Activated naive CD4-positive, alpha-beta T cell treated with anti-CD3 and anti-CD28 coated beads, Interleukin-2, amount 50 U/mL, for 16 hours (primary cell): Measurements from ENCODE around the gene PNRC1.
"Not testable (repeated sequence)": the region's sequence is repeated elsewhere in the genome, so short reads cannot be mapped to it uniquely, and the experiment has no call there.

ENCODE experiments used
- DNase-seq: peaks from one replicate; pipeline ENCODE4 v3.0.0-alpha.2; 2020

PNRC1 gene

GRCh38 chr6:89063881-89064280 lies 16.7 kb upstream of the PNRC1 start:
- DNase-seq, result no peak

DNA sequence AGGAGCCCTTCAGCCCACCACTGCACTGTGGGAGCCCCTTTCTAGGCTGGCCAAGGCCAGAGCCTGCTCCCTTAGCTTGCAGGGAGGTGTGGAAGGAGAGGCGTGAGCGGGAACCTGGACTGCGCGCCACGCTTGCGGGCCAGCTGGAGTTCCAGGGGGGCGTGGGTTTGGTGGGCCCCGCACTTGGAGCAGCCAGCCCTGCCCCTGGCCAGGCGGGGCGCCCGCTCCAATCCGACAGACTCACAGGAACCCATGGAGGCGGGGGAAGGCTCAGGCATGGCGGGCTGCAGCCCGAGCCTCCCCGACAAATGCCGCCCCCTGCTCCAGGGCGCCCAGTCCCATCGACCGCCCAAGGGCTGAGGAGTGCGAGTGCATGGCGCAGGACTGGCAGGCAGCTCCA lies 15.6 kb upstream of the PNRC1 start:
- DNase-seq, result not testable (repeated sequence)

DNA sequence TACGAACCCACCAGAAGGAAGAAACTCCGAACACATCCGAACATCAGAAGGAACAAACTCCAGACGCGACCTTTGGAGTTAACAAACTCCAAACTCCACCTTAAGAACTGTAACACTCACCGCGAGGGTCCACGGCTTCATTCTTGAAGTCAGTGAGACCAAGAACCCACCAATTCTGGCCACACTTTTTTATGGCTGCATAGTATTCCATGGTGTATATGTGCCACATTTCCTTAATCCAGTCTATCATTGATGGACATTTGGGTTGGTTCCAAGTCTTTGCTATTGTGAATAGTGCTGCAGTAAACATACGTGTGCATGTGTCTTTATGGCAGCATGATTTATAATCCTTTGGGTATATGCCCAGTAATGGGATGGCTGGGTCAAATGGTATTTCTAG lies 14.4 kb upstream of the PNRC1 start:
- not testable (repeated sequence) for DNase-seq

DNA sequence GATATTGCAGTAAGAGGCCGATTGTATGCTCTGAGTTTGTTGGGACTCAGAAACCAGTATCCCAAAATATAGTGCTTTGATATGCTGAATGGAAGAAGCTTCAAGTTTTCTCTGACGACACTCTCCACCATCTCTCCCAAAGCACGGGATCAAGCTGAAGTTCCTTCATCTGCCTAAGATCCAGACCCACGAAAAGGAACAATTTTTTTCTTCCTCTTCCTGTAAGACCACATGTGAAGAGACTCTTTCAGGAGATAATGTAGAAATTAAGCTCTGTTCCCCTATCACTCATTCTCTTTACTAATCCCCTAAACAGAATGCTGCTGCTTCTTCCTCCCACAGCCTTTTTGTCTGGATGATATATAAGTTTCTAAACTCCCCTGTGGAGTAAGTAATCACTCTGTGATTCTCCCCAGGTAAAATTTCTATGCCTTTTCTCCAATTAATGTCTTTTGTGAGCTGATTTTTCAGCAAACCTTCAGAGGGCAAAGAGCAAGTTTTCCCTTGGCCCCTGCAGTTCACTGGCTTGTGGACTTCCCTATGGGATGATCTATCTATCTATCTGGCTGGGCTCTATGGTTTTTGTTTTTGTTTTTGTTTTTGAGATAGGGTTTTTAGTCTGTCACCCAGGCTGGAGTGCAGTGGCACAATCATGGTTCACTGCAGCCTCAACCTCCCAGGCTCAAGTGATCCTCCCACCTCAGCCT lies 13.5 kb upstream of the PNRC1 start:
- DNase-seq, result no peak

DNA sequence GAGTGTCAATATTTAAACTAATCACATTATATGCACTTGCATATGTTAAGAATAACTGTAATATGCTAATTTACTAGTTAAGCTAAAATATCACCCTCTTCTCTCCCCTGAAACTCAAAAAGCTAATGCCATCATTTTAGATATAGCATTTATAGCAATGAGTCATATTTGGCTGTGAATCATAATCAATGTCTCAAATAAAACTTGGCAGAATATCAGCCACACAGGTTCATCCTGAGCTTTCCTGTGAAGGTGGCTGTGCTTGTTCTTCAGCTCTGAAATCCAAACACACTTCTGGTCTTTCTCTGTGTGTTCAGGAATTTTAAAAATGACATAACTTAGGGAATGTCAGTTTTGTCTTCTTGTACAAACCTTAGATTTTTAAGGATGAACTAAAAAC lies 12.8 kb upstream of the PNRC1 start:
- no peak for DNase-seq

- DNase-seq, result no peak
Measured at GRCh38 chr6:89068695-89069094, 11.9 kb upstream of the PNRC1 start.

DNA sequence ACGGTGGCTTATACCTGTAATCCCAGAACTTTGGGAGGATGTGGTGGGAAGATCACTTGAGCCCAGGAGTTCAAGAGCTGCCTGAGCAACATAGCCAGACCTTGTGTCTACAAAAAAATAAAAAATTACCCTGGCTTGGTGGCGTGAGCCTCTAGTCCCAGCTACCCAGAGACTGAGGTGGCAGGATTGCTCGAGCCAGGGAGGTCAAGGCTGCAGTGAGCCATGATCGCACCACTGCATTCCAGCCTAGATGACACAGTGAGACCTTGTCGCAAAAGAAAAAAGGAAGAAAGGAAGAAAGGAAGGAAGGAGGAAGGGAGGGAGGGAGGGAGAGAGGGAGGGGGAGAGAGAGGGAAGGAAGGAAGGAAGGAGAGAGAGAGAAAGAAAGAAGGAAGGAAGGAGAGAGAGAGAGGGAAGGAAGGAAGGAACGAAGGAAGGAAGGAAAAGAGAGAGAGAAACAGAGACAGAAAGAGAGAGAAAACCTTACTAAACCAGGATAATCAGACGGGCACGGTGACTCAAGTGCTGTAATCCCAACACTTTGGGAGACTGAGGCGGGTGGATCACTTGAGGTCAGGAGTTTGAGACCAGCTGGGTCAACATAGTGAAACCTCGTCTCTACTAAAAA lies 10.9 kb upstream of the PNRC1 start:
- DNase-seq, result no peak

GRCh38 chr6:89071036-89071435 lies 9.5 kb upstream of the PNRC1 start:
- DNase-seq, result no peak

DNA sequence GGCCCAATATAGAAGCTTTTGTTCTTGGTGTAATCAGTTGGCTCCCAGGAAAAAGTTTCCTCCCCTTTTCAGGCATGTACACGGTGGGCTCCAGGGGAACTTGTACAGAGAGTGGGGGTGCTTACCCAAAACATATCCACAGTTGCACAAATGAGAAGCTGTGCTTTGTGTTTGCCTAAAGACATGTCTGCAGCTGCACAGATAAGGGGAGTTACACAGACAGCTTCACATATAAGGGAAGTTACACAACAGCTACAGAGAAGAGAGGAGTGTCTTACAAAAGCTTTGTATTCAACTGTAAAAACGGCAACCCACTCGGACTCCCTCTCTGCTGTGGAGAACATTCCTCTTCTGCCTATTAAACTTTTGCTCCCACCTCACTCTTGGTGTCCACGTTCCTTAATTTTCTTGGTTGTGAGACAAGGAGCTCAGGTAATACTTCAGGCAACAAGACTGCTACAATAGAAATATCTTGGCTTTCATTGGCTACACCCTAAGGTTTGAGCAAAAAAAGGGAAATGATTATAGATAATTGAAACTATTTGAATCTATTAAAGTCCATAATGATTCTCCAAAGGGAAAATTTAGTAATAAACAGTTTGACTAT lies 7.4 kb upstream of the PNRC1 start:
- DNase-seq, result no peak

DNA sequence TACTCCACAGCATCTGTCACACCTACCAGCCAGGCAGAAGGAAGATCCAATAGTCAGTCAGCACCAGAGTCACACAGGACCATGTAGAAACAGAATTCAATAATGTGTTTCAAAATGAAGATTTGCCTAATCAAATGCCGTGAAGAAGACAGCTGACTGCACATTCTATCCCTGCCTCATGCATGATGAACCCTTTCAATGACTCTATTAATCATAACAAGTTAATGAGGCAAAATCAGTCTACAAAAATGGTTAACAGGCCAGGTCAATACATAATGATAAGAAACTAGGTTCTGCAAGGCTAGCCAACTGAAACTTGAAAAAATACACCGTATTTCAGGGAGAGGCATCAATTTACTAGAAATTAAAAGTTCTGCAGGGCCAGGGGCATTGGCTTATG lies 6.7 kb upstream of the PNRC1 start:
- no peak for DNase-seq

- DNase-seq, result peak; percentile 46
Measured at GRCh38 chr6:89079511-89080234, 878 bp upstream of the PNRC1 start.

GRCh38 chr6:89081129-89081422 lies 525 bp downstream of the PNRC1 start:
- DNase-seq, result no peak

DNA sequence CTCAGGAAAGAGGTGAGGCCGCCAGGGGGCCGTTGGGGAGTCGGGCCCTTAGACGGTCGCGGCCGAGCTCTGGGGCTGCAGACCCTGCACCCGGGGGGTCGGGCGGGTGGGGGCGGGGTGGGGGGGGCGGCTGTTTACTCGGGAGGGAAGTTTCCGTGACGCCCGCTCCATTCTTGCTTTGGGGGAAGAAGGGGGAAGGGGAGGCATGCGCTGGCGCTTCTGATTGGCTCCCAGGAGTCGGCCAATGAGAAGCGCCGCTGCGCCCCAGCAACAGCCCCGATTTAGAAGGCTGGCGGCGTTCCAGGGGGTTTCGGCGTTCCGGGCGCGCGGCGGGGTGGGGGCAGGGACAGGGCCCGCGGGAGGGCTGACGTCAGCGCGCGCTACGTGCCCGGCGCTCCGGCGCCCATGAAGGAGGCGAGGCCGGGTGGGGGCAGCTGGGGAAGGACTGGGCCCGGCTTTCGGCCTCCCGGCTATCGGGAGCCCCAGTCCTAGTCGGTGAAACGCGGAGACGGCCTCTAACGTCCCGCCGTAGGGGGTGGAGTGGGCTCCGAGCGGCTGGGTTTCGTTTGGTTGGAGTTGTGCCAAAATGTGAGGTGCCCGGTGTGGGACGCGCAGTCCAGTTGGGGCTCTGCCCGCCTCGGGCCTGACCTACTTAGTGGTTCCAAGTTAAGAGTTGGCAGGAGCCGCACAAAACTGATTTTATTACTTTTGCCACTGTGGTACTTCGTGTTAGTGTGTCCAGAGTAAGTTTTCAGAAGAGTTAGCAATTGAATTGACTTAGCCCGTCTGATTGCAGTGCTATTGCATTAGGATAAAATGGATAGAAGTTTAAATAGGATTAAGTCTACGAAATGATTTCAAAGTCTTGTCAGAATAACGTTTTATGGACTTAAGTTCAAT lies 1.1 kb downstream of the PNRC1 start:
- peak; percentile 99 for DNase-seq

GRCh38 chr6:89082486-89082891 lies 1.9 kb downstream of the PNRC1 start:
- DNase-seq, result no peak

GRCh38 chr6:89084542-89084941 lies 4.0 kb downstream of the PNRC1 start:
- DNase-seq, result no peak

DNA sequence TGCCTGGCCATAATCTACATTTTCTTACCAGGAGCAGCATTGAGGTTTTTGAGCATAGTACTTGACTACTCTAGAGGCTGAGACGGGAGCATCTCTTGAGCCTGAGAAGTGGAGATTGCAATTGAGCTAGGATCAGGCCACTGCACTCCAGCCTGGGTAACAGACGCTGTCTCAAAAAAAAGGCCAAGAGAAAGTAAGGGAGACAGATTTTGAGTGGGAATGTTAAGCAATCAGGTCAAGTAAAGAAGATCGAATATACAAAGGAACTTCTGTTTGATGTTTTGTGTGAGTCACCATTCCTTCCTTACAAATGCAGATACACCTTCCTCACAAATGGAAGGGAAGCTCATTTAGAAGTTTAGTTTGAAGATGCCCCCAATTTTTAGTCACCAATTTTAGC lies 4.4 kb downstream of the PNRC1 start:
- no peak for DNase-seq

DNA sequence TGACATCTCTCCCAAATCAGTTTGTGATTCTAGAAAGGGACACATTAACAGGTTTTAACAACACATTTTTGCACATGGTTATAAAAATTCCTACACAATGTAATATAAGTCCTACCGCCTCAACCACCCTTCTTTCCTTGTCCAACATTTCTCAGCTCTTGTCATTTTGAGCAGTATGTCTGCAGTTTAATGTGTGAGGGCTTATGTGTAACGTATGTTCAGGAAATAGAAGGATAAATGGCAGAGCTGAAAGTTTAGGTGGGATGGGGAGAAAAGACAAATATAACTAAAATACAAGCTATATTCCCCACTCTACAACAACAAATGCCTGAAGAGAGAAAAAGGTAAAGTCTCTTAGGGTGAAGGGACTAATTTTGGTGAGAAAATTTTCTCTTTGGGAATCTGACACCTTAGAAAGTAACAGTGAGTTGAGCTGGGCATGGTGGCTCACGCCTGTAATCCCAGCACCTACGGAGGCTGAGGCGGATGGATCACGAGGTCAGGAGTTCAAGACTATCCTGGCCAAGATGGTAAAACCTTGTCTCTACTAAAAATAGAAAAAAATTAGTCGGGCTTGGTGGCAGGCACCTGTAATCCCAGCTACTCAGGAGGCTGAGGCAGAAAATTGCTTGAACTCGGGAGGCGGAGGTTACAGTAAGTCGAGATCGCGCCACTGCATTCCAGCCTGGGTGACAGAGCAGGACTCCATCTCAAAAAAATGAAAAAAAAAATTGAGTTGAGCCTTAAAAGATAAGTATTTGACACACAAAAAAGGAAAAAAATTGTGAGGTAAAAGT lies 5.1 kb downstream of the PNRC1 start:
- DNase-seq, result no peak

DNA sequence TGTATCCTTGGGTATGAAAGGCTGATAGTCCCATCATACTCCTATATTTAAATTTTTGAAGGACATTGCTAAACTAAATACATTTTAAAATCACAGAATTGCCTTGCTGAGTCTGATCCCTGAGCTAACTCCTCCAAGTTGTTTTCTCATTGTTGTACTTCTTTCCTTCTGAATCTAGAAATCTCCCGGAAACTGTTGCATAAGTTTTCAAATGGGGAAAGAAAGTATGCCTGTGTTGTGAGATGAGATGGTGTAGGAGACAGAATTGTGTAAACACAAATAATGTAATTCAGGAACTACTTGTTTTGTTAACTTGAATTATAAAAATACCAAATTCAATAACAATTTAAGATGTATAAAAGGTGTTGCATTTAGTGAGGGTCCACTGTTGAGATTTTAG lies 7.3 kb downstream of the PNRC1 start:
- DNase-seq, result no peak

- no peak for DNase-seq
Measured at GRCh38 chr6:89098461-89098860, 17.9 kb downstream of the PNRC1 start.

- DNase-seq, result no peak
Measured at GRCh38 chr6:89100114-89100513, 19.6 kb downstream of the PNRC1 start.

- DNase-seq, result no peak
Measured at GRCh38 chr6:89110284-89110683, 29.7 kb downstream of the PNRC1 start.

DNA sequence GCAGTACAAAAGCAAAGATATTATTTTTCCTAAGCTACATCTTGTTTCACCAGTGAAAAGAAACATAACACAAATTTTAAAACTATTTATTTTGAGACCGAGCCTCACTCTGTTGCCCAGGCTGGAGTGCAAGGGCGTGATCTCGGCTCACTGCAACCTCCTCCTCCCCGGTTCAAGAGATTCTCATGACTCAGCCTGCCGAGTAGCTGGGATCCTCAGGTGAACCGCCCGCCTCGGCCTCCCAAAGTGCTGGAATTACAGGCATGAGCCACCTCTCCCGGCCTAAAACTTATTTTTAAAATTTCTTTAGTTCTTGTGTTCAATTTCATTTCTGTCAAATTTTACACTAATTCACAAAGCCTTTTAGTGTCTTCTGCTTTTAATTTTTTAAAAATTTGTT lies 31.4 kb downstream of the PNRC1 start:
- no peak for DNase-seq
